Astrocyte (in vitro differentiated cells and primary cell): Measurements from ENCODE around the gene P3H2. TPM values are rescaled to one million over a fixed set of nuclear protein-coding genes. Genes with fewer than 3 reads are reported as not detected.

Source experiments
- DNase-seq: peaks from one replicate; pipeline ENCODE4 v3.0.0-alpha.2; 2010; ENCODE audit warnings: low read depth
- FAIRE-seq: peaks from 2 replicates; lab custom pipeline; 2011; peaks lifted over from hg19 to GRCh38; lab: Jason Lieb, UNC
- H2AFZ ChIP-seq: 2 replicates; pipeline ENCODE4 v1.6.0; 2012; ENCODE audit warnings: low read depth, low read length, inconsistent platforms
- H3K27ac ChIP-seq: 2 replicates; pipeline ENCODE4 v1.5.1; 2011; ENCODE audit warnings: low read depth, low read length, inconsistent platforms
- H3K27me3 ChIP-seq: 2 replicates; pipeline ENCODE4 v1.6.0; 2011; ENCODE audit warnings: low read length, inconsistent platforms; ENCODE audit not compliant: insufficient read depth
- H3K36me3 ChIP-seq: 2 replicates; pipeline ENCODE4 v1.5.1; 2011; ENCODE audit warnings: low read length, inconsistent platforms; ENCODE audit not compliant: insufficient read depth
- H3K4me1 ChIP-seq: 2 replicates; pipeline ENCODE4 v1.5.1; 2011; ENCODE audit warnings: low read length, inconsistent platforms; ENCODE audit not compliant: insufficient read depth
- H3K4me2 ChIP-seq: 2 replicates; pipeline ENCODE4 v1.6.0; 2012; ENCODE audit warnings: low read length, inconsistent platforms
- H3K4me3 ChIP-seq: 2 replicates; pipeline ENCODE4 v1.5.1; 2011; ENCODE audit warnings: low read depth, mild to moderate bottlenecking, low read length, inconsistent platforms; ENCODE audit not compliant: insufficient read depth
- H3K79me2 ChIP-seq: 2 replicates; pipeline ENCODE4 v1.6.0; 2012; ENCODE audit warnings: mild to moderate bottlenecking, low read length, inconsistent platforms; ENCODE audit not compliant: insufficient read depth
- H3K9ac ChIP-seq: 2 replicates; pipeline ENCODE4 v1.6.0; 2012; ENCODE audit warnings: mild to moderate bottlenecking, low read length, inconsistent platforms
- H3K9me3 ChIP-seq: 2 replicates; pipeline ENCODE4 v1.5.1; 2012; ENCODE audit warnings: low read depth, mild to moderate bottlenecking, low read length, inconsistent platforms; ENCODE audit not compliant: insufficient read depth
- H4K20me1 ChIP-seq: 2 replicates; pipeline ENCODE4 v1.6.0; 2012; ENCODE audit warnings: low read length, inconsistent platforms; ENCODE audit not compliant: insufficient read depth
- H3K27ac Mint-ChIP-seq: one replicate; pipeline ENCODE4 v1.8.0; 2021; ENCODE audit warnings: mild to moderate bottlenecking, mixed read lengths; ENCODE audit not compliant: unreplicated experiment
- H3K27me3 Mint-ChIP-seq: one replicate; pipeline ENCODE4 v1.8.0; 2021; ENCODE audit warnings: low read depth, mixed read lengths; ENCODE audit not compliant: unreplicated experiment
- H3K36me3 Mint-ChIP-seq: one replicate; pipeline ENCODE4 v1.8.0; 2021; ENCODE audit warnings: low read depth, mixed read lengths; ENCODE audit not compliant: unreplicated experiment
- H3K4me1 Mint-ChIP-seq: one replicate; pipeline ENCODE4 v1.8.0; 2021; ENCODE audit warnings: low read depth, mixed read lengths; ENCODE audit not compliant: unreplicated experiment
- H3K4me3 Mint-ChIP-seq: one replicate; pipeline ENCODE4 v1.8.0; 2021; ENCODE audit warnings: mild to moderate bottlenecking, moderate library complexity, mixed read lengths; ENCODE audit not compliant: unreplicated experiment
- H3K9me3 Mint-ChIP-seq: one replicate; pipeline ENCODE4 v1.8.0; 2021; ENCODE audit warnings: mild to moderate bottlenecking, mixed read lengths; ENCODE audit not compliant: unreplicated experiment
- EZH2 ChIP-seq: IDR thresholded peaks from 2 replicates; pipeline ENCODE4 v1.6.1; 2012; ENCODE audit warnings: mild to moderate bottlenecking, low read length, inconsistent platforms; ENCODE audit not compliant: insufficient read depth
- total RNA-seq: library from RNA; stranded (reverse); gene quantifications from 2 replicates; pipeline ENCODE4 v1.2.1, GENCODE V29; 2021
- TF ChIP-seq, protein P1 (sequence below): IDR thresholded peaks from 2 replicates; pipeline ENCODE4 v1.5.1; 2011; ENCODE audit warnings: low read depth, mild to moderate bottlenecking, inconsistent platforms, low read length, moderate library complexity; ENCODE audit not compliant: insufficient read depth

Gene P3H2
- total RNA-seq, 1 donor from 2014 or later: 57.7 TPM

DNA sequence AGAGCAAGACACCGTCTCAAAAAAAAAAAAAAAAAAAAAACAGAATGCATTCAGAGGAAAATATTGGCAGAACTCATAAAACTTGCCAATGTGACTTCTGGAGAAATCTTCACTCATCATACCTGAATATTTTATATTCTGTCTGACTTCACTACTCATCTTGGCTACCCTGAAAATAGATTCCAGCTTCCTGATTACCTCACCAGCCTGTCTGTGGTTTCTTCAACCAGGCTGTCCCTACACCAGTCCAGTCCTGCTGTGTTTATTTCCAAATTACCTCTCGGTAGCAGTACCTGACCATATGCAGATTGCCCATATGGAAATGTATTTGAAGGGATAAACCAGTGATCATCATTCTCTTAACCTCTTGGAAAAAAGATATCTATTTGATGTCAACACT, 9.3 kb upstream of the P3H2 start:
- no peaks in the 10 kb centered on the region for H3K27me3 Mint-ChIP-seq
- FAIRE-seq (no peak), DNase-seq (no peak)
- H3K79me2 ChIP-seq: no peaks in the 10 kb centered on the region
- no peak overlapping the region for H2AFZ ChIP-seq
- no peak overlapping the region for H3K4me3 Mint-ChIP-seq
- H3K9me3 Mint-ChIP-seq: peaks cover 1% of the 10 kb centered on the region
- TF ChIP-seq, protein P1, sequence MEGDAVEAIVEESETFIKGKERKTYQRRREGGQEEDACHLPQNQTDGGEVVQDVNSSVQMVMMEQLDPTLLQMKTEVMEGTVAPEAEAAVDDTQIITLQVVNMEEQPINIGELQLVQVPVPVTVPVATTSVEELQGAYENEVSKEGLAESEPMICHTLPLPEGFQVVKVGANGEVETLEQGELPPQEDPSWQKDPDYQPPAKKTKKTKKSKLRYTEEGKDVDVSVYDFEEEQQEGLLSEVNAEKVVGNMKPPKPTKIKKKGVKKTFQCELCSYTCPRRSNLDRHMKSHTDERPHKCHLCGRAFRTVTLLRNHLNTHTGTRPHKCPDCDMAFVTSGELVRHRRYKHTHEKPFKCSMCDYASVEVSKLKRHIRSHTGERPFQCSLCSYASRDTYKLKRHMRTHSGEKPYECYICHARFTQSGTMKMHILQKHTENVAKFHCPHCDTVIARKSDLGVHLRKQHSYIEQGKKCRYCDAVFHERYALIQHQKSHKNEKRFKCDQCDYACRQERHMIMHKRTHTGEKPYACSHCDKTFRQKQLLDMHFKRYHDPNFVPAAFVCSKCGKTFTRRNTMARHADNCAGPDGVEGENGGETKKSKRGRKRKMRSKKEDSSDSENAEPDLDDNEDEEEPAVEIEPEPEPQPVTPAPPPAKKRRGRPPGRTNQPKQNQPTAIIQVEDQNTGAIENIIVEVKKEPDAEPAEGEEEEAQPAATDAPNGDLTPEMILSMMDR: no peak
- H3K36me3 Mint-ChIP-seq: no peaks in the 10 kb centered on the region
- no peaks in the 10 kb centered on the region for H3K4me1 ChIP-seq
- H3K9me3 ChIP-seq: no peaks in the 10 kb centered on the region
- peaks cover 13% of the 10 kb centered on the region for H3K4me1 Mint-ChIP-seq
- H3K4me2 ChIP-seq: no peak overlapping the region
- no peak overlapping the region for H3K4me3 ChIP-seq
- H3K9ac ChIP-seq: no peak overlapping the region
- H3K27me3 ChIP-seq: no peaks in the 10 kb centered on the region
- H3K36me3 ChIP-seq: no peaks in the 10 kb centered on the region
- H3K27ac ChIP-seq: no peak overlapping the region
- H3K27ac Mint-ChIP-seq: no peak overlapping the region
- no peaks in the 10 kb centered on the region for H4K20me1 ChIP-seq

DNA sequence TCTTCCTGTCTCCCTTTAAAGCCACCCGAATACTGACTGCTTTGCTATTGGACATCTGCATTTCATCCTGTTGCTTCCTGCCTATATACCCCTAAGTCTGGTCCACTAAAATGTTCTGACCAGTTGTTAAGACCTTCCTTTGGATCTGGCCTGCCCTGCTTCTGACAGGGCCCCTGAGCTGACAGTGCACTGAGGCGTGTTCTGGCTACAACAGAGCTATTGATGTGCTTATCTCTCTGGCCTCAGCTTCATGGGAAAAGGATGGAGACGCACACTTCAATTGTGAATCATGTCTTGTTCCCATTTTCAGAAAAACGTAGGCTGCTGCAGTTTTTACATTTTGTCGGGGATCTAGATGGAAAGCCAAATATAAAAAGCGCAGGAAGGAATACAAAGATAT, 7.1 kb upstream of the P3H2 start:
- FAIRE-seq (no peak), DNase-seq (no peak)
- Mint-ChIP-seq H3K36me3 (no peaks in the 10 kb centered on the region), H3K9me3 (peaks cover 1% of the 10 kb centered on the region), H3K27ac (no peak overlapping the region), H3K27me3 (no peaks in the 10 kb centered on the region), H3K4me3 (no peak overlapping the region), H3K4me1 (peaks cover 13% of the 10 kb centered on the region)
- no peak overlapping the region for H3K4me3 ChIP-seq
- H4K20me1 ChIP-seq: no peaks in the 10 kb centered on the region
- no peaks in the 10 kb centered on the region for H3K9me3 ChIP-seq
- H3K27ac ChIP-seq: no peak overlapping the region
- H2AFZ ChIP-seq: no peak overlapping the region
- H3K4me1 ChIP-seq: peaks cover 2% of the 10 kb centered on the region
- no peak for TF ChIP-seq EZH2
- no peaks in the 10 kb centered on the region for H3K36me3 ChIP-seq
- H3K9ac ChIP-seq: no peak overlapping the region
- H3K4me2 ChIP-seq: no peak overlapping the region
- no peaks in the 10 kb centered on the region for H3K27me3 ChIP-seq
- H3K79me2 ChIP-seq: no peaks in the 10 kb centered on the region

DNA sequence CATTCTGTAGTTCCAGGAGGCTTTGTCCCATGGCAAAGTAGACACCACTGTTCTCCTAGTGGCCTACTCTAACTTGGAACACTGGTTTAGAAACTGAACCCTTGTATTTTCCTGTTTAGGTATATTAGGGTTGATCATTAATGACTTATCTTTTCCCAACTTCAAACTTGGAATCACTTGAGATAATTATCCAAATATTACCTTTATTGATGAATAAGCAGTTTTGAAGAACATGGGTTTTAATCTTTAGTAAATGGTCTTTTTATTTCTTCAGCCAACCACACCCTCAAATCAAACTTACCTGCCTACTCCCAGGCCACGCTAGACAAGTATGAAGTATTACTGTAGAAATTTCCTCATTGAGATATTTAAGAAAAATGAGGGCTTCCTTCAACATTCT, 6.5 kb upstream of the P3H2 start:
- Histone ChIP-seq H3K79me2 (no peaks in the 10 kb centered on the region), H3K9ac (no peak overlapping the region), H2AFZ (no peak overlapping the region), H3K4me3 (no peak overlapping the region), H3K9me3 (no peaks in the 10 kb centered on the region), H4K20me1 (no peaks in the 10 kb centered on the region), H3K27ac (no peak overlapping the region), H3K27me3 (no peaks in the 10 kb centered on the region), H3K4me2 (no peak overlapping the region), H3K4me1 (peaks cover 8% of the 10 kb centered on the region), H3K36me3 (no peaks in the 10 kb centered on the region)
- no peaks in the 10 kb centered on the region for H3K36me3 Mint-ChIP-seq
- DNase-seq: no peak
- no peak for FAIRE-seq
- no peak overlapping the region for H3K27ac Mint-ChIP-seq
- H3K27me3 Mint-ChIP-seq: no peaks in the 10 kb centered on the region
- TF ChIP-seq, protein P1: no peak
- TF ChIP-seq EZH2: no peak
- H3K9me3 Mint-ChIP-seq: peaks cover 1% of the 10 kb centered on the region
- no peak overlapping the region for H3K4me3 Mint-ChIP-seq
- peaks cover 19% of the 10 kb centered on the region for H3K4me1 Mint-ChIP-seq
